SK-N-SH (cell line): ENCODE measurements around the gene CELF2. TPM values are rescaled to one million over a fixed set of nuclear protein-coding genes. Genes with fewer than 3 reads are reported as not detected.

Source experiments
- CTCF ChIA-PET: fragments of 300-600, 350-600 bp; formaldehyde crosslinking; extraction: SDS; loops from one replicate; lab custom pipeline; 2021; lab: Yijun Ruan, JAX
- POLR2A ChIA-PET: fragments of 350-600 bp; sonication (Branson Sonifier 250); formaldehyde crosslinking; extraction: SDS; loops from one replicate; lab custom pipeline; 2020; ENCODE audit warnings: antibody characterized with exemption, inconsistent platforms; lab: Yijun Ruan, JAX
- DNase-seq: peaks from one replicate; pipeline ENCODE4 v3.0.0; 2012
- H2AFZ ChIP-seq: fragments of 200-600 bp; sonication (generic); 2 replicates; pipeline ENCODE4 v1.8.1; 2016; ENCODE audit warnings: antibody characterized with exemption, mild to moderate bottlenecking, low read depth
- H3F3A ChIP-seq: fragments of 200-600 bp; sonication (generic); replicated peaks from 2 replicates; pipeline ENCODE3; 2016; ENCODE audit warnings: antibody characterized with exemption, mild to moderate bottlenecking; ENCODE audit not compliant: insufficient read depth
- H3K27ac ChIP-seq, 2 experiments: fragments of 200-500 bp in 1 of 2; fragments of 200-600 bp in 1 of 2; sonication (Bioruptor generic) in 1 of 2; sonication (generic), shearing (Covaris generic) in 1 of 2; 2 replicates each; pipeline versions ENCODE4 v1.5.1 to v1.6.1; 2014 to 2016; ENCODE audit warnings: low read depth in 2 of 2, inconsistent platforms in 1 of 2, low read length in 1 of 2, mild to moderate bottlenecking in 1 of 2, mixed read lengths in 1 of 2
- H3K27me3 ChIP-seq: fragments of 200-600 bp; sonication (generic), shearing (Covaris generic); 2 replicates; pipeline ENCODE4 v1.6.1; 2016; ENCODE audit warnings: mixed run types; ENCODE audit not compliant: insufficient read depth
- H3K36me3 ChIP-seq, 2 experiments: fragments of 200-500 bp in 1 of 2; fragments of 200-600 bp in 1 of 2; sonication (Bioruptor generic) in 1 of 2; sonication (generic) in 1 of 2; replicated peaks in 1 of 2; 2 replicates each; pipeline versions ENCODE3 to v1.5.1; 2014 to 2016; ENCODE audit warnings: low read length in 1 of 2, mild to moderate bottlenecking in 1 of 2; ENCODE audit not compliant: insufficient read depth in 2 of 2, control insufficient read depth in 1 of 2
- H3K4me1 ChIP-seq, 2 experiments: fragments of 200-500 bp in 1 of 2; fragments of 200-600 bp in 1 of 2; sonication (Bioruptor generic) in 1 of 2; sonication (generic), shearing (Covaris generic) in 1 of 2; 2 replicates each; pipeline versions ENCODE4 v1.5.1 to v1.6.1; 2014 to 2016; ENCODE audit warnings: low read depth in 1 of 2, low read length in 1 of 2, mixed run types in 1 of 2; ENCODE audit not compliant: insufficient read depth in 2 of 2, control insufficient read depth in 1 of 2
- H3K4me2 ChIP-seq: fragments of 200-600 bp; sonication (generic), shearing (Covaris generic); 2 replicates; pipeline ENCODE4 v1.6.1; 2017; ENCODE audit warnings: mixed run types
- H3K4me3 ChIP-seq, 2 experiments: fragments of 200-500 bp in 1 of 2; fragments of 200-600 bp in 1 of 2; sonication (Bioruptor generic) in 1 of 2; sonication (generic), shearing (Covaris generic) in 1 of 2; 2 replicates each; pipeline versions ENCODE4 v1.5.1 to v1.8.1; 2014 to 2016; ENCODE audit warnings: low read depth in 2 of 2, inconsistent platforms in 1 of 2, low read length in 1 of 2, mild to moderate bottlenecking in 1 of 2, mixed read lengths in 1 of 2, moderate library complexity in 1 of 2
- H3K79me2 ChIP-seq: fragments of 200-600 bp; sonication (generic); 2 replicates; pipeline ENCODE4 v1.8.1; 2017; ENCODE audit warnings: mild to moderate bottlenecking; ENCODE audit not compliant: insufficient read depth
- H3K9ac ChIP-seq: fragments of 200-600 bp; sonication (generic); 2 replicates; pipeline ENCODE4 v1.6.1; 2017; ENCODE audit warnings: mixed run types
- H3K9me2 ChIP-seq: fragments of 200-600 bp; sonication (generic); 2 replicates; pipeline ENCODE4 v1.6.1; 2017; ENCODE audit warnings: mixed run types
- H3K9me3 ChIP-seq: fragments of 200-600 bp; sonication (generic); 2 replicates; pipeline ENCODE4 v1.6.1; 2017; ENCODE audit warnings: mixed run types, mild to moderate bottlenecking, moderate library complexity
- H4K20me1 ChIP-seq: fragments of 200-600 bp; sonication (generic); 2 replicates; pipeline ENCODE4 v1.6.1; 2017; ENCODE audit warnings: mild to moderate bottlenecking, mixed run types; ENCODE audit not compliant: insufficient read depth
- CHD2 ChIP-seq: fragments of 150-350 bp; IDR thresholded peaks from 2 replicates; pipeline ENCODE4 v1.6.1; 2018; ENCODE audit warnings: low read length; ENCODE audit not compliant: partially characterized antibody
- EP300 ChIP-seq, 2 experiments: IDR thresholded peaks; 2 replicates each; pipeline versions ENCODE4 v1.4.0 to v1.6.1; 2012; ENCODE audit warnings: borderline replicate concordance in 1 of 2, low read depth in 1 of 2, low read length in 1 of 2
- EZH2phosphoT487 ChIP-seq: fragments of 200-600 bp; sonication (generic); IDR thresholded peaks from 2 replicates; pipeline ENCODE4 v1.6.1; 2017; ENCODE audit warnings: low read depth, mixed run types, mild to moderate bottlenecking, antibody characterized with exemption, moderate library complexity, borderline replicate concordance
- FOSL2 ChIP-seq: IDR thresholded peaks from 2 replicates; pipeline ENCODE4 v1.4.0; 2012; ENCODE audit warnings: low read depth, mild to moderate bottlenecking, moderate library complexity, borderline replicate concordance
- FOXJ3 ChIP-seq: sonication (generic); formaldehyde crosslinking; IDR thresholded peaks from 2 replicates; pipeline ENCODE4 v1.5.1; 2020; ENCODE audit warnings: mild to moderate bottlenecking, missing genetic modification reagents
- GATA2 ChIP-seq: sonication (generic); formaldehyde crosslinking; IDR thresholded peaks from 2 replicates; pipeline ENCODE4 v1.5.0; 2020; ENCODE audit warnings: mild to moderate bottlenecking, missing genetic modification reagents
- MEF2A ChIP-seq: IDR thresholded peaks from 2 replicates; pipeline ENCODE4 v1.4.0; 2012; ENCODE audit warnings: low read depth, borderline replicate concordance
- NFIC ChIP-seq: IDR thresholded peaks from 2 replicates; pipeline ENCODE4 v1.4.0; 2012; ENCODE audit warnings: borderline replicate concordance
- NRF1 ChIP-seq: IDR thresholded peaks from 2 replicates; pipeline ENCODE4 v1.6.1; 2012; ENCODE audit warnings: low read depth, mild to moderate bottlenecking, low read length
- RAD21 ChIP-seq: IDR thresholded peaks from 2 replicates; pipeline ENCODE4 v1.6.1; 2012; ENCODE audit warnings: mild to moderate bottlenecking, low read length
- RCOR1 ChIP-seq: fragments of 150-350 bp; IDR thresholded peaks from 2 replicates; pipeline ENCODE4 v1.6.1; 2017; ENCODE audit warnings: antibody characterized with exemption, low read length
- RFX5 ChIP-seq: IDR thresholded peaks from 2 replicates; pipeline ENCODE4 v1.6.1; 2012; ENCODE audit warnings: mild to moderate bottlenecking, improper control_type of control experiment, low read length
- RXRA ChIP-seq: IDR thresholded peaks from 2 replicates; pipeline ENCODE4 v1.4.0; 2012; ENCODE audit warnings: low read depth, mild to moderate bottlenecking, borderline replicate concordance
- SMC3 ChIP-seq: IDR thresholded peaks from 2 replicates; pipeline ENCODE4 v1.6.1; 2012; ENCODE audit warnings: low read depth, low read length, improper control_type of control experiment
- TAF1 ChIP-seq: IDR thresholded peaks from 2 replicates; pipeline ENCODE4 v1.6.1; 2012; ENCODE audit warnings: low read depth, mild to moderate bottlenecking, low read length, moderate library complexity, borderline replicate concordance
- TEAD4 ChIP-seq: IDR thresholded peaks from 2 replicates; pipeline ENCODE4 v1.4.0; 2012; ENCODE audit warnings: mild to moderate bottlenecking, borderline replicate concordance; ENCODE audit not compliant: insufficient read depth
- YY1 ChIP-seq: IDR thresholded peaks from 2 replicates; pipeline ENCODE4 v1.4.0; 2012; ENCODE audit warnings: low read depth, mild to moderate bottlenecking
- WGBS: methylation state at CpG from one replicate; pipeline ENCODE4 v1.1.6; 2017; ENCODE audit warnings: low lambda C conversion rate; 5-methylcytosine and 5-hydroxymethylcytosine counted together
- polyA plus RNA-seq, 3 experiments: library from polyadenylated mRNA; depleted of rRNA; stranded (reverse); fragments of >200 nt; gene quantifications; 2 replicates each; pipeline ENCODE4 v1.2.3, GENCODE V29; 2012
- TF ChIP-seq, protein P1 (sequence below): fragments of 150-350 bp; IDR thresholded peaks from 2 replicates; pipeline ENCODE4 v1.6.1; 2016; ENCODE audit warnings: mild to moderate bottlenecking, low read depth, low read length
- TF ChIP-seq, protein P2 (sequence below): IDR thresholded peaks from 2 replicates; pipeline ENCODE4 v1.4.0; 2012; ENCODE audit warnings: low read depth, borderline replicate concordance
- TF ChIP-seq, protein P3 (sequence below): fragments of 150-350 bp; IDR thresholded peaks from 2 replicates; pipeline ENCODE4 v1.6.1; 2017; ENCODE audit warnings: antibody characterized with exemption, low read length, low read depth, borderline replicate concordance
- TF ChIP-seq, protein P4 (sequence below): IDR thresholded peaks from 2 replicates; pipeline ENCODE4 v1.4.0; 2012; ENCODE audit warnings: low read depth, borderline replicate concordance

Gene CELF2
- polyA plus RNA-seq, 1 of the 3 experiments (the other 2 are of a cell fraction), result 0.03 TPM

DNA sequence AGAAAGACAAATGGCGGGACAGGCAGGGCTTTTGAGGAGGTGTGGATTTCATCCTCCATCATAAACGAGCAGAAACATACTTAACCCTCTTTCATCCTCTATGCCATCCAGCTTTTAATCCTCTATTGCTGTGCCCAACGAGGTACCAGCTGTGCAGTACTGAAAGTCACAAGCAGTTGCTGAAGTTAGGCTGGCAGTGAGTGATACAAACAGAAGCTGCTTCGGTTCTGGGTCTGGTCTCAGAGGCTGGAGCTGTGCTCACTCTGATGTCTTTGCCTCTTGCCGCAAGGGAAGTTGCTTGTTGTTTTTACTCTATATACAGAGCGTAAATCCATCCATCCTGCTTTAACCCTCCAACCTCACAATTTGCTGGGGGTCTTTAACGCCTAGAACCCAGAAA, 235.2 kb downstream of the CELF2 start:
- Histone ChIP-seq H3K4me3 (no peak overlapping the region), H3K4me2 (no peak overlapping the region), H3K27me3 (no peaks in the 10 kb centered on the region), H3K36me3 (no peaks in the 10 kb centered on the region), H3K4me1 (no peaks in the 10 kb centered on the region), H3K27ac (no peak overlapping the region), H3K79me2 (no peaks in the 10 kb centered on the region), H3K9me3 (no peaks in the 10 kb centered on the region), H3F3A (no peaks in the 10 kb centered on the region), H2AFZ (no peak overlapping the region), H3K9ac (no peak overlapping the region), H3K9me2 (no peaks in the 10 kb centered on the region), H4K20me1 (no peaks in the 10 kb centered on the region)
- WGBS, result 29% methylated on average over 7 of the region's 7 CpGs
- ChIA-PET POLR2A (no interaction called here), CTCF (interaction anchor here (1.7 kb wide), 1 partner anchor 18 kb away, joined by 12 read pairs; no protein-coding TSS in a partner anchor)
- TF ChIP-seq GATA2 (CRISPR knock-in tag), result no peak
- no peak for TF ChIP-seq FOSL2
- TF ChIP-seq CHD2, result no peak
- TF ChIP-seq SMC3, result no peak
- TF ChIP-seq RAD21, result no peak
- TF ChIP-seq, protein P1, sequence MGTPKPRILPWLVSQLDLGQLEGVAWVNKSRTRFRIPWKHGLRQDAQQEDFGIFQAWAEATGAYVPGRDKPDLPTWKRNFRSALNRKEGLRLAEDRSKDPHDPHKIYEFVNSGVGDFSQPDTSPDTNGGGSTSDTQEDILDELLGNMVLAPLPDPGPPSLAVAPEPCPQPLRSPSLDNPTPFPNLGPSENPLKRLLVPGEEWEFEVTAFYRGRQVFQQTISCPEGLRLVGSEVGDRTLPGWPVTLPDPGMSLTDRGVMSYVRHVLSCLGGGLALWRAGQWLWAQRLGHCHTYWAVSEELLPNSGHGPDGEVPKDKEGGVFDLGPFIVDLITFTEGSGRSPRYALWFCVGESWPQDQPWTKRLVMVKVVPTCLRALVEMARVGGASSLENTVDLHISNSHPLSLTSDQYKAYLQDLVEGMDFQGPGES, result no peak
- TF ChIP-seq, protein P2, sequence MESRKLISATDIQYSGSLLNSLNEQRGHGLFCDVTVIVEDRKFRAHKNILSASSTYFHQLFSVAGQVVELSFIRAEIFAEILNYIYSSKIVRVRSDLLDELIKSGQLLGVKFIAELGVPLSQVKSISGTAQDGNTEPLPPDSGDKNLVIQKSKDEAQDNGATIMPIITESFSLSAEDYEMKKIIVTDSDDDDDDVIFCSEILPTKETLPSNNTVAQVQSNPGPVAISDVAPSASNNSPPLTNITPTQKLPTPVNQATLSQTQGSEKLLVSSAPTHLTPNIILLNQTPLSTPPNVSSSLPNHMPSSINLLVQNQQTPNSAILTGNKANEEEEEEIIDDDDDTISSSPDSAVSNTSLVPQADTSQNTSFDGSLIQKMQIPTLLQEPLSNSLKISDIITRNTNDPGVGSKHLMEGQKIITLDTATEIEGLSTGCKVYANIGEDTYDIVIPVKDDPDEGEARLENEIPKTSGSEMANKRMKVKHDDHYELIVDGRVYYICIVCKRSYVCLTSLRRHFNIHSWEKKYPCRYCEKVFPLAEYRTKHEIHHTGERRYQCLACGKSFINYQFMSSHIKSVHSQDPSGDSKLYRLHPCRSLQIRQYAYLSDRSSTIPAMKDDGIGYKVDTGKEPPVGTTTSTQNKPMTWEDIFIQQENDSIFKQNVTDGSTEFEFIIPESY, result no peak
- no peak for TF ChIP-seq RCOR1
- TF ChIP-seq MEF2A, result no peak
- DNase-seq, result no peak

DNA sequence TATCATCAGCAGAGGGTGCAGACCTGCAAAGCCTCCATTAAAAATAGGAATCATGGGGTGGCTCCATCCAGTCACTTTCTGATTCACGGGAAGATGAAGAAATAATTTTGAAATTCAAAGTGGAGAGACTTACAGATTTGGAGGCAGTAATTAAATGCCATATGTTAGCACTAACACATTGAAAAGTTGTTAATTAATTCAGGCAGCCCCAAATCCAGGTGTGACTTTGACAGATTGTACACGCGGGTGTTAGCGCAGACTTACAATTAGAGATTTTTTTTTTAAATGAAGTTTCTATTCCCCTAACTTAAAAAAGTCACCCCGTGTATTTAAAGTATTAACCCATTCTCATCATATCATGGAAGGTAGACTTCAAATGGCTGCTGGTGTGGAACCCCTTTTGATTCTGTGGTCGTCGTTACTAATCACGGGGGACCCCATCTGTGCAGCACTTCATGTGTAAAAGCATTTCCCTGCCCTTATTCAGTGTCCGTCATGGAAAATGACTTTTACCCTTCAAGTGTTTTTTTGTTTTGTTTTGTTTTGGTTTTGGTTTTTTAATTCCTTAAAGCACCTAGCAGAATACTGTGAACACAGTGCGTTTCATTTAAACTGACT, 235.8 kb downstream of the CELF2 start:
- H3F3A ChIP-seq, result no peaks in the 10 kb centered on the region
- H3K4me3 ChIP-seq, result no peak overlapping the region
- H3K9me2 ChIP-seq, result no peaks in the 10 kb centered on the region
- no peak overlapping the region for H3K27ac ChIP-seq
- ChIA-PET CTCF (no interaction called here), POLR2A (no interaction called here)
- no peaks in the 10 kb centered on the region for H3K36me3 ChIP-seq
- no peak overlapping the region for H3K9ac ChIP-seq
- no peaks in the 10 kb centered on the region for H3K79me2 ChIP-seq
- DNase-seq, result no peak
- no peaks in the 10 kb centered on the region for H4K20me1 ChIP-seq
- no peaks in the 10 kb centered on the region for H3K9me3 ChIP-seq
- no peaks in the 10 kb centered on the region for H3K27me3 ChIP-seq
- no peak overlapping the region for H2AFZ ChIP-seq
- no peak overlapping the region for H3K4me2 ChIP-seq
- no peaks in the 10 kb centered on the region for H3K4me1 ChIP-seq
- WGBS, result 57% methylated on average over 10 of the region's 10 CpGs
- no peak for TF ChIP-seq EP300 (IDR thresholded peaks at IDR 0.05; ENCODE audit: borderline replicate concordance in 1 of 2, low read depth in 1 of 2, low read length in 1 of 2)
- TF ChIP-seq FOXJ3 (CRISPR knock-in tag), result no peak
- TF ChIP-seq, protein P2, result no peak
- no peak for TF ChIP-seq RXRA
- TF ChIP-seq YY1, result no peak
- no peak for TF ChIP-seq EZH2phosphoT487
- no peak for TF ChIP-seq TEAD4
- TF ChIP-seq, protein P3, sequence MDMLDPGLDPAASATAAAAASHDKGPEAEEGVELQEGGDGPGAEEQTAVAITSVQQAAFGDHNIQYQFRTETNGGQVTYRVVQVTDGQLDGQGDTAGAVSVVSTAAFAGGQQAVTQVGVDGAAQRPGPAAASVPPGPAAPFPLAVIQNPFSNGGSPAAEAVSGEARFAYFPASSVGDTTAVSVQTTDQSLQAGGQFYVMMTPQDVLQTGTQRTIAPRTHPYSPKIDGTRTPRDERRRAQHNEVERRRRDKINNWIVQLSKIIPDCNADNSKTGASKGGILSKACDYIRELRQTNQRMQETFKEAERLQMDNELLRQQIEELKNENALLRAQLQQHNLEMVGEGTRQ, result no peak
- TF ChIP-seq NRF1, result no peak
- TF ChIP-seq RFX5, result no peak
- TF ChIP-seq NFIC, result no peak
- no peak for TF ChIP-seq TAF1
- TF ChIP-seq, protein P4, sequence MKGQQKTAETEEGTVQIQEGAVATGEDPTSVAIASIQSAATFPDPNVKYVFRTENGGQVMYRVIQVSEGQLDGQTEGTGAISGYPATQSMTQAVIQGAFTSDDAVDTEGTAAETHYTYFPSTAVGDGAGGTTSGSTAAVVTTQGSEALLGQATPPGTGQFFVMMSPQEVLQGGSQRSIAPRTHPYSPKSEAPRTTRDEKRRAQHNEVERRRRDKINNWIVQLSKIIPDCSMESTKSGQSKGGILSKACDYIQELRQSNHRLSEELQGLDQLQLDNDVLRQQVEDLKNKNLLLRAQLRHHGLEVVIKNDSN, result no peak
